Raji (cell line): ENCODE data around the gene SLC16A8.

ENCODE experiments used
- POLR2A ChIP-seq: IDR thresholded peaks from 2 replicates; pipeline ENCODE4 v1.6.1; 2011; ENCODE audit warnings: low read depth, low read length, control low read depth; ENCODE audit not compliant: insufficient read depth

Gene SLC16A8

GRCh38 chr22:38103641-38104040, 19.7 kb upstream of the SLC16A8 start:
- no peak for TF ChIP-seq POLR2A

GRCh38 chr22:38098410-38099249, 14.6 kb upstream of the SLC16A8 start:
- TF ChIP-seq POLR2A: no peak

DNA sequence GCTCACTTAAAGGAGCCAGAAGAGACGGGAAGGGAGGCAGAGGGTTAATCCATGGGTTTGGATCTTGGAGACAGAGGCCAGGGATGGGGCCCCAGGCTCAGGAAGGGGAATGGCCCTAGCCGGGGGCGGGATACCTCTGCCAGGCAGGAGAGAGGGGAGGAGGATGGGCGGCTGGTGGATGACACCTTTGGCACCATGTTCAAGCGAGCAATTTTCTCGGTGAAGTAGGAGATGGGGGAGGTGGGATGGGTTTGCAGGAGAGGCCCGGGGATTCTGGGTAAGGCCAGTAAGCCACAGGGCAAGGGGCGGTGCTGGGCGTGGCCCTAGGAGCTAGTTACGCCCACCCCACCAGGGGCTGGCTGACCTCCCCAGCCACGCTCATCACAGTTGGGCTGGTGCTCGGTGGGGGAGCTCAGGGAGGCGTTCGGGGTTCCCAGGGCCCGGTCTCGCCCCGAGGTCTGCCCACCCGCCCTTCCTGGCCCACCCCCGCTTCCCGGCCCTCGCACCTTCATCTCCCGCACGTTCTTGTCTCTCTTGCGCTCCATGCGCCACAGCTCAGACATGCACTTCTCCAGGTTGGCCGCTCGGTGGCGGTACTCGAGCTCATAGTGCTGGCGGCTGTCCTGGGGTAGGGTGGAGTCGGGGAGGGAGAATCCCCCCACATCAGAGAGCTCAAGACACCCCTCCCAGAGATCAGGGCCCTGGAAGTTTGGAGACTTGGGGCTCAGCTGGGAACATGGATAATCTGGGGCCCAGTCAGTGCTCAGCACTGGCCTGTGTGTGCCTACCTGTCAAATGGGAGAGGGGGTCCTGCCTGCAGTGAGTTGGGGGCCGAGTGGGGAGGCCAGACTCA, 13.8 kb upstream of the SLC16A8 start:
- no peak for TF ChIP-seq POLR2A

GRCh38 chr22:38097058-38097457, 13.1 kb upstream of the SLC16A8 start:
- no peak for TF ChIP-seq POLR2A

- no peak for TF ChIP-seq POLR2A
These were observed 5.5 kb upstream of the SLC16A8 start for GRCh38 chr22:38089474-38089851.

GRCh38 chr22:38088629-38089473, 4.9 kb upstream of the SLC16A8 start:
- no peak for TF ChIP-seq POLR2A

DNA sequence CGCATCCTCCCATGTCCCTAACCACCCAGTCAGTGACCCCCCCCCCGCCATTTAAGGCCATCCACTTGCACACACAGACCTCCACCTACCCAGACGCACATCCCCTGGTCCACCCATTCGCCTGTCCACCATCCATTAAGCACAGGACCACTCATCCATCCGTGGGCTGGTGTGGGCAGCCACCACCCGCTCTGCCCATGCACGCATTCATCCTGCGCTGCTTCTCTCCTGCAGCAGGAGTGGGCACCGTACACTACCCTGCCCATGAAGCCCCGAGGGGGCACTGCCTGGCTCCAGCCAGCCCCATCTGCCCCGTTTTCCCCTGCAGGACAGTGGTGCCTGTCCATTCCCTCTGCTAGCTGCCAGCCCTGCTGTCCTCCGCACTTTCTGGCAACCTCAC, 3.9 kb upstream of the SLC16A8 start:
- no peak for TF ChIP-seq POLR2A

DNA sequence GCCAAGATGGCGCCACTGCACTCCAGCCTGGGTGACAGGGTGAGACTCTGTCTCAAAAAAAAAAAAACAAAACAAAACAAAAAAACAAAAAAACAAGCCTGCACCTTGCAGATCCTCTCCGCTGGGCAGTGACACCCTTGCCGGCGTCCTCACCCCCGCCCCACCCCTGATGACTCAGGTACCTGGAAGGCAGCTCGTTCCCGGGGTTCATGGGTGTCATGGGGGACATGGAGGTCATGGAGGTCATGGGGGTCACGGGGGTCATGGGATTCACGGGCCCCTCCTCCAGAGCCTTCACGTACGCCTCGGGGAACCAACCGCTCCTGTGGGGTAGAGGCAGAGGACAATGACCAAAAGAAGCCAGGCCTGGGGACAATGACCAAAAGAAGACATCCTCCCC, 3.0 kb upstream of the SLC16A8 start:
- no peak for TF ChIP-seq POLR2A

DNA sequence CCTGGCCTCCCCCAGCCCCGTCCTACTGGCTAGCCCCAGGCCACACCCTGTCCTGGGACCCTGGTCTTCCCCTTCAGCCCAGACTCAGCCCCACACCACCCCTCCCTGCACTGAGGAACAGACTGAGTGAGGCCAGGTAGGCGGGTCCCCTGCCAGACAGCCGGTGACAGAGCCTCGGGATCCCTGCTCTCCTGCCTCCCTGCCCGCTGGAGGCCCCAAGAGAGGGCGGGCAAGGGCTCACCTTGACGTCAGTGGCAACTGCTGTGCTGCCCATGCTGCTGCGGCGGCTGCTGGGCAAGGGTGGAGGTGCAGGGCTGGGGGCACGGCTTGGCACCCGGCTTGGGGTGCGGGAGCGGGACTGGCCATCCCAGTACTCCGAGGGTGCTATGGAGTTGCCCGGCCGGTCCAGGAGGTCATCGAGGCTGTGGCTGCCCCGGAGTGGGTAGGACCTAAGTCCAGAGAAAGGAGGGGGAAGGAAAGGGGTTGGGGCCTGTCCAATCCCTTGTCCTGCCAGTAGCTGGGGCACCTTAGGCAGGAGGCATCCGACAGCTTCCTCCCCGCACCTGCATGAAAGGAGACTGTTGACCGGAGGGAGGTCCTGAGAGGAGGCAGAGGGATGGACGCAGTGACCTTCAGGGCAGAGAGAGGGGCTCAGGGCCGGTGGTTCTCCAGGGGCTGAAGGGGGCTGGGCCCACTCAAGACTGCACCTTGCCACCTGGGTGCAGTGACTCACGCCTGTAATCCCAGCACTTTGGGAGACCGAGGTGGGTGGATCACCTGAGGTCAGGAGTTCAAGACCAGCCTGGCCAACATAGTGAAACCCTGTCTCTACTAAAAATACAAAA, 2.2 kb upstream of the SLC16A8 start:
- TF ChIP-seq POLR2A: no peak

DNA sequence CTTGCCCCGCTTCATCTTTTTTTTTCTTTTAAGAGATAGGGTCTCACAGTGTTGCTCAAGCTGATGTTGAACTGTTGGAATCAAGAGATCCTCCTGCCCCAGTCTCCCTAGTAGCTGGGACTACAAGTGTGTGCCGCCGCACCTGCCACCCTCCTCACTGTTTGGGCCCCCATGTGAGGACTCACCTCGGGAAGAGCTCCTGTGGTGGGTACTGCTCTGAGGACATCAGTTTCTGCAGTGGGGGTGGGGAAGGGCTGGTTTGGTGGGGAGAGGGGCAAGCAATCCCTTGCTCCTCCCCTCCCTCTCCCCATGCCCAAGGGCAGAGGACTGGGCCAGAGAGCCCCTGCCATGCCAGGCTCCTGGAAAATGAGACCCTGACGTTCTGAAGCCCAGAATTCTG, 1.5 kb upstream of the SLC16A8 start:
- no peak for TF ChIP-seq POLR2A

- TF ChIP-seq POLR2A: no peak
These were observed 1.1 kb upstream of the SLC16A8 start for GRCh38 chr22:38085056-38085455.

GRCh38 chr22:38082986-38083710, 836 bp downstream of the SLC16A8 start:
- no peak for TF ChIP-seq POLR2A

DNA sequence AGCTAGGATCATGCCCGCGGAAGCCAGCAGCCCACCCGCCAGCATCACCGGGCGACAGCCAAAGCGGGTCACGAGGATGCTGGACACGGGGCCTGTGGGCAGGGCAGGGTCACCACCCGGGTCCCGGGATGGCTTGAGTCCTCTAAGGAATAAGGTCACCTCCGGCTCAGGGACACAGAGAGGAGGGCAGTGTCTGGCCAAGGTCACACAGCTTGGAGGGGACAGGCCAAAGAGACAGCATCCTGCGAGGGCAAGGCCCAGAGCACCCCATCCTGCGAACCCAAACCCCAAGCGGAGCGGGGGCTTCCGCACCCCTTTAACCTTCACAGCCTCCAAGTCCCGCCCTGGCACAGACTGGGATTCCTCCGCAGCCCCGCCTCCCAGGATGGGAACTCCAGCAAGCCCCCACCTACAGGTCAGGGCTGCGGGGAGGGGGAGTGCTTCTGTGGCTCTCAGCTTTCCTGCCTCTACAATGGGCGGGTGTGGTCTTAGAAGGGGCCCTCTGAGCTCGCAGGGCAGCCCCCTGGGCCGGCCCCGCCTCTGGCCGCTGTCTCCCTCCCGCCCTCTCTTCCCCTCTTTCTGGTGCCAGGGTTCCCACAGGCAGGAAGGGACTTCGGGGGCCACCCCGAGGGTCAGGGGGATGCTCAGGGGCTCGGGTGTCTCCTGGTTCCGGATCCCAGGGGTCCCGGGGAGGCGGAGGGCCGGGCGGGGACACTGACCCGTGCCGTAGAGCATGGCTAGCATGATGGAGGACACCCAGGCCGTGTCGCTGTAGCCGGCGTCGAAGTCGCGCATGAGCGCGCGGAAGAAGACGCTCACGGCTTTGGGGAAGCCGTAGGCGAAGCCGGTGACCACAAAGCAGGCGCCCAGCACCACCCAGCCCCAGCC, 1.8 kb downstream of the SLC16A8 start:
- no peak for TF ChIP-seq POLR2A
